BE2C (cell line): ENCODE measurements around the gene LETMD1.

ENCODE experiments used
- DNase-seq: peaks from one replicate; pipeline ENCODE4 v3.0.0-alpha.2; 2020
- H3K27me3 ChIP-seq: fragments of 250-450 bp; sonication (Bioruptor Pico); 2 replicates; pipeline ENCODE4 v1.5.1; 2020; ENCODE audit warnings: mild to moderate bottlenecking
- H3K36me3 ChIP-seq: fragments of 250-450 bp; sonication (Bioruptor Pico); 2 replicates; pipeline ENCODE4 v1.5.1; 2020; ENCODE audit warnings: mild to moderate bottlenecking
- H3K4me1 ChIP-seq: fragments of 250-450 bp; sonication (Bioruptor Pico); 2 replicates; pipeline ENCODE4 v1.5.1; 2020
- H3K4me3 ChIP-seq: 2 replicates; pipeline ENCODE4 v1.5.1; 2011; ENCODE audit warnings: low read depth, low read length
- H3K9me3 ChIP-seq: fragments of 250-450 bp; sonication (Bioruptor Pico); 2 replicates; pipeline ENCODE4 v1.5.1; 2020
- TF ChIP-seq, protein P1 (sequence below): IDR thresholded peaks from 2 replicates; pipeline ENCODE4 v1.5.1; 2012; ENCODE audit warnings: mild to moderate bottlenecking, low read depth, low read length

The LETMD1 gene

GRCh38 chr12:51049525-51049924, 1.4 kb downstream of the LETMD1 start:
- peaks cover 20% of the 10 kb centered on the region for H3K36me3 ChIP-seq
- TF ChIP-seq, protein P1, sequence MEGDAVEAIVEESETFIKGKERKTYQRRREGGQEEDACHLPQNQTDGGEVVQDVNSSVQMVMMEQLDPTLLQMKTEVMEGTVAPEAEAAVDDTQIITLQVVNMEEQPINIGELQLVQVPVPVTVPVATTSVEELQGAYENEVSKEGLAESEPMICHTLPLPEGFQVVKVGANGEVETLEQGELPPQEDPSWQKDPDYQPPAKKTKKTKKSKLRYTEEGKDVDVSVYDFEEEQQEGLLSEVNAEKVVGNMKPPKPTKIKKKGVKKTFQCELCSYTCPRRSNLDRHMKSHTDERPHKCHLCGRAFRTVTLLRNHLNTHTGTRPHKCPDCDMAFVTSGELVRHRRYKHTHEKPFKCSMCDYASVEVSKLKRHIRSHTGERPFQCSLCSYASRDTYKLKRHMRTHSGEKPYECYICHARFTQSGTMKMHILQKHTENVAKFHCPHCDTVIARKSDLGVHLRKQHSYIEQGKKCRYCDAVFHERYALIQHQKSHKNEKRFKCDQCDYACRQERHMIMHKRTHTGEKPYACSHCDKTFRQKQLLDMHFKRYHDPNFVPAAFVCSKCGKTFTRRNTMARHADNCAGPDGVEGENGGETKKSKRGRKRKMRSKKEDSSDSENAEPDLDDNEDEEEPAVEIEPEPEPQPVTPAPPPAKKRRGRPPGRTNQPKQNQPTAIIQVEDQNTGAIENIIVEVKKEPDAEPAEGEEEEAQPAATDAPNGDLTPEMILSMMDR, result no peak
- H3K9me3 ChIP-seq, result no peaks in the 10 kb centered on the region
- peak overlapping the region; percentile 83 for H3K4me3 ChIP-seq
- no peak for DNase-seq
- no peaks in the 10 kb centered on the region for H3K27me3 ChIP-seq
- no peaks in the 10 kb centered on the region for H3K4me1 ChIP-seq

- TF ChIP-seq, protein P1, result no peak
- H3K4me1 ChIP-seq, result no peaks in the 10 kb centered on the region
- H3K27me3 ChIP-seq, result no peaks in the 10 kb centered on the region
- H3K4me3 ChIP-seq, result no peak overlapping the region
- peaks cover 34% of the 10 kb centered on the region for H3K36me3 ChIP-seq
- H3K9me3 ChIP-seq, result no peaks in the 10 kb centered on the region
- no peak for DNase-seq
Measured at GRCh38 chr12:51051787-51052186, 3.7 kb downstream of the LETMD1 start.

DNA sequence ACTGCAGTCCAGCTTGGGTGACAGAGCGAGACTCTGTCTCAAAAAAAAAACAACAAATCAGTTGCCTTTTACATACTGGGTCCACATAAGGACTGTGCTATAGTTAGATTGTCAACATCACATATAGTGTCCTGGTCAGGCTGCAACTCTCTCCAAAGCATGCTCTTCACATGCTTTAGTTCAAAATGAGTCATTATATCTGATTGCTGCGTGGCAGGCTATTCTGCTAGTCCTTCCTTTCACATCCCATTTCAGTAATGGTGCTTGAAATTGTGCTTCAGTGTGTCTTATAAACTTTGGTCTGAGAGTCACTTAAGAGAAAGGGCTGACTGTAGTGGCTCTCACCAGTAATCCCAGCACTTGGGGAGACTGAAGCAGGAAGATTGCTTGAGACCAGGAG, 6.9 kb downstream of the LETMD1 start:
- Histone ChIP-seq H3K4me1 (no peaks in the 10 kb centered on the region), H3K27me3 (no peaks in the 10 kb centered on the region), H3K9me3 (no peaks in the 10 kb centered on the region), H3K4me3 (no peak overlapping the region), H3K36me3 (peaks cover 67% of the 10 kb centered on the region)
- no peak for DNase-seq
- TF ChIP-seq, protein P1, result no peak

- Histone ChIP-seq H3K4me3 (no peak overlapping the region), H3K9me3 (no peaks in the 10 kb centered on the region), H3K4me1 (no peaks in the 10 kb centered on the region), H3K36me3 (peaks cover 73% of the 10 kb centered on the region), H3K27me3 (no peaks in the 10 kb centered on the region)
- TF ChIP-seq, protein P1, result no peak
- no peak for DNase-seq
Measured at GRCh38 chr12:51056242-51056641, 8.1 kb downstream of the LETMD1 start.

GRCh38 chr12:51059086-51059485, 11.0 kb downstream of the LETMD1 start:
- Histone ChIP-seq H3K4me1 (no peaks in the 10 kb centered on the region), H3K36me3 (peaks cover 78% of the 10 kb centered on the region), H3K4me3 (no peak overlapping the region), H3K27me3 (no peaks in the 10 kb centered on the region), H3K9me3 (no peaks in the 10 kb centered on the region)
- DNase-seq, result no peak
- TF ChIP-seq, protein P1, result no peak

- Histone ChIP-seq H3K36me3 (peaks cover 79% of the 10 kb centered on the region), H3K4me1 (no peaks in the 10 kb centered on the region), H3K9me3 (no peaks in the 10 kb centered on the region), H3K4me3 (no peak overlapping the region), H3K27me3 (no peaks in the 10 kb centered on the region)
- TF ChIP-seq, protein P1, result no peak
- DNase-seq, result no peak
Measured at GRCh38 chr12:51062631-51063397, 14.7 kb downstream of the LETMD1 start.
